ENCODE data around the gene SLC45A1.

SLC45A1 gene

DNA sequence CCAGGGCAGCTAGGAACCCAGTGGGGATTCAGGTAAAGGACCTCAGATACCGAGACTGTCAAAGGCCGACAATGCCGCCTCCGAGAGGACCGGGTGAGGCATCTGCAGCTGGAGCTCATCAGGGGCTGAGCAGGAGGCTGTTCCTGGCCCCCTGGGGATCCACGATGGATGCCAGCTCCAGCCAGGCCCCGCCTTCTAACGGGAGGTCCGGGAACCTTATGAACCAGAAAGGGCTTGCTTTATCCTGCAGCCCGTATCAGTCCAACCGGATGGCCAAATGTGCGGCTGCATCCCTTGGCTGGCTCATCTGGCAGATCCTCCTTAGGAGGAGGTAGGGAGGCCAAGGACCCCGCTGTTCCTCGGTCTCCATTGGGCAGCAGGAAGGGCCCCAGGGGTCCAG lies 32.0 kb downstream of the SLC45A1 start:
- Histone ChIP-seq H3K27ac (ENCODE audit: low read depth, low read length) (peak overlapping the region; percentile 30), H3K36me3 (ENCODE audit: insufficient read depth, low read length) (peaks cover 22% of the 10 kb centered on the region), H3K4me3 (ENCODE audit: low read depth in 1 of 2, low read length in 2 of 2) (no peak overlapping the region), H3K9me3 (ENCODE audit: low read length) (no peaks in the 10 kb centered on the region), H3K27me3 (ENCODE audit: control insufficient read depth in 1 of 2, insufficient read depth in 2 of 2, low read length in 2 of 2) (no peaks in the 10 kb centered on the region), H3K4me1 (ENCODE audit: insufficient read depth, low read length) (peaks cover 38% of the 10 kb centered on the region), H3K9ac (ENCODE audit: low read length) (no peak overlapping the region)

GRCh38 chr1:8350914-8351684 lies 33.2 kb downstream of the SLC45A1 start:
- peaks cover 38% of the 10 kb centered on the region for H3K4me1 ChIP-seq (ENCODE audit: insufficient read depth, low read length)
- H3K27ac ChIP-seq (ENCODE audit: low read depth, low read length), result peak overlapping the region; percentile 55
- no peak overlapping the region for H3K9ac ChIP-seq (ENCODE audit: low read length)
- no peak overlapping the region for H3K4me3 ChIP-seq (ENCODE audit: low read depth in 1 of 2, low read length in 2 of 2)
- H3K9me3 ChIP-seq (ENCODE audit: low read length), result no peaks in the 10 kb centered on the region
- no peaks in the 10 kb centered on the region for H3K27me3 ChIP-seq (ENCODE audit: control insufficient read depth in 1 of 2, insufficient read depth in 2 of 2, low read length in 2 of 2)
- H3K36me3 ChIP-seq (ENCODE audit: insufficient read depth, low read length), result peaks cover 33% of the 10 kb centered on the region

DNA sequence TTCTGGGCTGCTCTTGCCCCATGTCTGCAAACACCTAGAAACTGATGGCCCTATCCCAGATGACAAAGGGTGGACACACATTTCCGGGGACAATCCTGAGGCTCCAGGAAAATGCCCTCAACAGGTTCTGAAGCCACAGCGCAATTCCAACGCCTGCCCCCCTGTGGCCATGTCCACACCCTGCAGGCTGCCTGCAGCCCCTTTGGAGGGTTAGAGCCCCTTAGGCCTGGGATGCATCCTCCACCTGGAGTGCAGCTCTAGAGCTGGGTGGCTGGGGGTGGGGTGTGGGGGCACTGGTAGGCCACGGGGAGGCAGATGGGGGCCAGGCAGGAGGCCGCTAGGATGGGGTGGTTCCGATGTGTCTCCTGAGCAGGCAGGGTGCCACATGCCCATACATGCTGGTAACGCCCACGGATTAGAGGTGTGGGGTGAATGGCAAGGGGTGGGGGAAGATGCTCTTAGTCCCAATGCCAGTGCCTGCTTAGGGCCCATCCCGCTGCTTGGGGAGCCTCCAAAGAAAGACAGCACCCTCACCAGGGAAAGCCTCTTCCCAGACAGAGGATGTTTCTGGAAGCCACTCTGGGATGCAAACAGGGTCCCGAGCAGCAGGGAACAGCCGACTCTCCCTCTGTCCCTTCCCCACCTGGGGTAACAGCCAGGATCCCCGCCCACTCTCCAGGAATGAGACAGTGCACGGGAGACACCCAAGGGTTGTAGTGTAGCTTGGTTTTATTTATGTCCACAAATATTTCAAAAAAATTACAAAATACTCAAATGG lies 34.0 kb downstream of the SLC45A1 start:
- Histone ChIP-seq H3K27ac (ENCODE audit: low read depth, low read length) (peak overlapping the region; percentile 57), H3K36me3 (ENCODE audit: insufficient read depth, low read length) (peaks cover 41% of the 10 kb centered on the region), H3K9ac (ENCODE audit: low read length) (no peak overlapping the region), H3K9me3 (ENCODE audit: low read length) (no peaks in the 10 kb centered on the region), H3K4me3 (ENCODE audit: low read depth in 1 of 2, low read length in 2 of 2) (no peak overlapping the region), H3K4me1 (ENCODE audit: insufficient read depth, low read length) (peaks cover 38% of the 10 kb centered on the region), H3K27me3 (ENCODE audit: control insufficient read depth in 1 of 2, insufficient read depth in 2 of 2, low read length in 2 of 2) (no peaks in the 10 kb centered on the region)

- Histone ChIP-seq H3K4me1 (ENCODE audit: insufficient read depth, low read length) (peaks cover 38% of the 10 kb centered on the region), H3K36me3 (ENCODE audit: insufficient read depth, low read length) (peaks cover 46% of the 10 kb centered on the region), H3K9ac (ENCODE audit: low read length) (no peak overlapping the region)
These were observed 34.5 kb downstream of the SLC45A1 start for GRCh38 chr1:8352471-8352845.

DNA sequence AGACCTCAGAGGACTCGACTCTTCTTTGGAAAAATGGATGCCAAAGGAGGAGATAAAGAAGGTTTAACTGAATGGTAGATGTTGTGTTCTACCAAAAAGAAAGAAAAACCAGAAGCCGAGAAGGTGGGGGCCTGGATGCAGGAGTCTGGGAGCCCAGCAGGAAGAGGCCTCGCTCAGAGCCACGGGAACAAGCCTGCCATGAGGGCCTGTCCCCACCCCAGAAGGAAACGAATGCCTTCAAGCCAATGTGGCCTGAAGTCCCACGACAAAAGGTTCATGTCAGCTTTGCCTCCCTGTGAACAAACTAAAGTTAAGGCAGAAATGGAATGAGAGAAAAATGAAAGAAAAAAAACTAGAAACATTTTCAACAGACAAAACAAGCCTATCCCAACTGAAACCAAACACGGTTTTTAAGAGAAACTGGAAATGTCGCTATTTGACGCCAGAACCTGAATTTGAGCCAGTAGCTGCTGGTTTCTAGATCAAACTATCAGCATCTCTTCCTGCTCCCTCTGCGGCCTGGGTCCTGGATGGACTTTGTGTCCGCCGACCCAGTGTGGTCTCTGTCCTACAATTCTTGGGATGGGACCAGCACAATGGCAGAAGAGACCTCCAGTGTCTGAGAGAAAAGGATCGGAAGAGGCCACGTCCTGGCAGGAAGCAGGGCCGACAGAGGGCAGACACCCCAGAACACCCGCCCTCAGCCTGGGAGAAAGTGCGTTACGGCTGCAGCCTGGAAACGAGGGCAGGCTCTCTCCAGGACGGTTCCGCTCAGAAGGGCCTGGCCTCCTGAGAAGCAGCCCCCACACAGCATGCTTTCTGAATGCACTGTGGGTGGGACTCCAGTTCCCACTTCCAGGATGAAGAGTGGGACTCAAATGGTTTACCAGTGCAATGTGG lies 35.2 kb downstream of the SLC45A1 start:
- peak overlapping the region; percentile 57 for H3K27ac ChIP-seq (ENCODE audit: low read depth, low read length)
- H3K4me3 ChIP-seq (ENCODE audit: low read depth in 1 of 2, low read length in 2 of 2), result no peak overlapping the region
- peaks cover 38% of the 10 kb centered on the region for H3K4me1 ChIP-seq (ENCODE audit: insufficient read depth, low read length)

More at GRCh38 chr1:8352471-8352845, 34.5 kb downstream of the SLC45A1 start:
- H3K27ac ChIP-seq (ENCODE audit: low read depth, low read length), result peak overlapping the region; percentile 57
- no peaks in the 10 kb centered on the region for H3K27me3 ChIP-seq (ENCODE audit: control insufficient read depth in 1 of 2, insufficient read depth in 2 of 2, low read length in 2 of 2)
- no peaks in the 10 kb centered on the region for H3K9me3 ChIP-seq (ENCODE audit: low read length)
- no peak overlapping the region for H3K4me3 ChIP-seq (ENCODE audit: low read depth in 1 of 2, low read length in 2 of 2)

GRCh38 chr1:8354038-8354437 lies 36.1 kb downstream of the SLC45A1 start:
- Histone ChIP-seq H3K36me3 (ENCODE audit: insufficient read depth, low read length) (peaks cover 62% of the 10 kb centered on the region), H3K9me3 (ENCODE audit: low read length) (no peaks in the 10 kb centered on the region), H3K4me1 (ENCODE audit: insufficient read depth, low read length) (peaks cover 32% of the 10 kb centered on the region), H3K27ac (ENCODE audit: low read depth, low read length) (no peak overlapping the region), H3K9ac (ENCODE audit: low read length) (no peak overlapping the region), H3K4me3 (ENCODE audit: low read depth in 1 of 2, low read length in 2 of 2) (no peak overlapping the region), H3K27me3 (ENCODE audit: control insufficient read depth in 1 of 2, insufficient read depth in 2 of 2, low read length in 2 of 2) (no peaks in the 10 kb centered on the region)

More for the DNA sequence above, 35.2 kb downstream of the SLC45A1 start:
- Histone ChIP-seq H3K36me3 (ENCODE audit: insufficient read depth, low read length) (peaks cover 53% of the 10 kb centered on the region), H3K9me3 (ENCODE audit: low read length) (no peaks in the 10 kb centered on the region), H3K27me3 (ENCODE audit: control insufficient read depth in 1 of 2, insufficient read depth in 2 of 2, low read length in 2 of 2) (no peaks in the 10 kb centered on the region), H3K9ac (ENCODE audit: low read length) (no peak overlapping the region)

DNA sequence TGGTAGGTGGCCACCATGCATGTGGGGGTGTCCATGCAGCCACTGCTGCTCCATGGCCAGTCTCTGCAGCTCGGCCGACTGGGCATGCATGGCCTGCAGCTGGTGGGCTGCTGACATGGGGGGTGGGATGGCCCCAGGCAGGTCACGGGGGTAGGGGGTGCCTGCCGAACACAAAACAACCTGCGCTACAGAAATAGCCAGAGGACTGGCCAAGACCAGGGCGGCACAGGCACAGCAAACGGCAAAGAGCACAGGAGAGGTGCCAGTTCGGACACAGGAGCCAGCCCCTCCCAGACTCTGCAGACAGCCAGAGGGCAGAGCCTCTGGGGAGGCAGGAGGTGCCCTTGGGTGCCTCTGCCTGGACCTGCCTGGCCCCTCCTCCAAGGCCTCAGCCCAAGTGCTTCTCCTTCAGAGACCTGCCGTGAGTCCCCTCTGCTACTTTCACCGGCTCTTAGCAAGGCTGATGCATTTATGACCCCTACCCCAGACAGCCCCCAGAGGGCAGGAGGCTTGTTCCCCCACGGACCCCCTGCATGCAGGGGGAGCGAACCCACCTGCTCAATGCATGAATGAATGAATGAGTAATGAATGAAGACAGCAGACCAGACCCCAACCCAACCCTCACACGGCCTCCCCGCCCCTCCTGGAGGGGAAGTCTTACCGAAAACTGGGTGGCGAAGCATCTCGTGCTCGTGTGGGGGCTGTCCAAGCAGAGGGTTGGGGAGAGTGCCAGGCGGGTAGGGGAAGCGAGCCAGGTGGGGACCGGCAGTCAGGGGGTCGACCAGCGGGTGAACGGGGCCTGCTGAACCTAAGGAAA lies 37.7 kb downstream of the SLC45A1 start:
- Histone ChIP-seq H3K36me3 (ENCODE audit: insufficient read depth, low read length) (peaks cover 69% of the 10 kb centered on the region), H3K4me3 (ENCODE audit: low read depth in 1 of 2, low read length in 2 of 2) (no peak overlapping the region), H3K9me3 (ENCODE audit: low read length) (no peaks in the 10 kb centered on the region), H3K4me1 (ENCODE audit: insufficient read depth, low read length) (peaks cover 21% of the 10 kb centered on the region), H3K27ac (ENCODE audit: low read depth, low read length) (peak overlapping the region; percentile 8), H3K9ac (ENCODE audit: low read length) (no peak overlapping the region), H3K27me3 (ENCODE audit: control insufficient read depth in 1 of 2, insufficient read depth in 2 of 2, low read length in 2 of 2) (no peaks in the 10 kb centered on the region)

DNA sequence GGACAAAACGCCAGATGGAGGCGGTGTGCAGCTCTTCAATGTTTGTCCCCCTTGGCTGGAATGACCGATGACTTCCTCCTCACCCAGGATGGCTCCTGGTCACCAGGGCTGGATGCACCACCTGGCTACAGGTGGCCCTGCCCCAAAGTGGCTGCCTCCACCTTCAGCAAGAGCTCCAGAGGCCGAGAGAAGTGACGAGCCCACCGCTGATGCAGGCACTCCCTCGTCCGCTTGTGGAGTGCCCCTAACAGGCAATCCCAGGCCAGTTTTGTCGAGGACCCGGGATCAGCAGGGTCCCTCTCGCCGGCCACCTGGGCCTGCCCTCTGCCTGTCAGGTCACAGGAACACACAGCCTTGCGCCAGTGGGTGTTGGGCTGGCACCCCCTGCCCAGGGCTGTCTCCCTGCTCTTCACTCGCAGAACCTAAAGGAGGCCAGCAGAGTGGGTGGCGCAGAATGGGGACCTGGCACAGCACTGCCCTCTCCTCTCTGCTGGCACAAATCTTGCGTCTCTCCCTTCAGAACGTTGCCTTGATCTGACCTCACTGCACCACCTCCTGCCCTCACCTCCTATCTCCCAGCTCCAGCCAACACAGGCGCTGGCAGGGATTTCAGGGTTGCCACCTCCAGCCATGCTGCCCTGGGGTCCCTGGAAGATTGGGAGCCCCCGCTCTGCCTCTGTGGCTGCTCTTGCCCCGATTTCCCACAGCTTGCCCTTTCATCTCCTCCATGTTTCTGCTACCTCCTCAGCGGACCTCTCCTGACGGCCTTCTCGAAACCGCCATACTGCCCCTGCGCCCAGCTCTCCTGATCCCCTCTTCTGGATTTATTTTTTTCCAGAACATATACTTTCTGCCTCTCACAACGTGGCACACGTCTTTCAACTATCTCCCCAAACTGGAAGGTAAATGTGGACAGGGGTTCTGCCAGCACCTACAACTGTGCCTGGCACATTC lies 38.6 kb downstream of the SLC45A1 start:
- Histone ChIP-seq H3K36me3 (ENCODE audit: insufficient read depth, low read length) (peaks cover 76% of the 10 kb centered on the region), H3K27me3 (ENCODE audit: control insufficient read depth in 1 of 2, insufficient read depth in 2 of 2, low read length in 2 of 2) (no peaks in the 10 kb centered on the region), H3K27ac (ENCODE audit: low read depth, low read length) (no peak overlapping the region), H3K9ac (ENCODE audit: low read length) (no peak overlapping the region), H3K9me3 (ENCODE audit: low read length) (no peaks in the 10 kb centered on the region), H3K4me1 (ENCODE audit: insufficient read depth, low read length) (peaks cover 19% of the 10 kb centered on the region), H3K4me3 (ENCODE audit: low read depth in 1 of 2, low read length in 2 of 2) (no peak overlapping the region)

- no peak overlapping the region for H3K4me3 ChIP-seq (ENCODE audit: low read depth in 1 of 2, low read length in 2 of 2)
- H3K27me3 ChIP-seq (ENCODE audit: control insufficient read depth in 1 of 2, insufficient read depth in 2 of 2, low read length in 2 of 2), result no peaks in the 10 kb centered on the region
- H3K27ac ChIP-seq (ENCODE audit: low read depth, low read length), result no peak overlapping the region
- H3K9me3 ChIP-seq (ENCODE audit: low read length), result no peaks in the 10 kb centered on the region
- H3K9ac ChIP-seq (ENCODE audit: low read length), result no peak overlapping the region
- H3K36me3 ChIP-seq (ENCODE audit: insufficient read depth, low read length), result peaks cover 85% of the 10 kb centered on the region
- H3K4me1 ChIP-seq (ENCODE audit: insufficient read depth, low read length), result peaks cover 10% of the 10 kb centered on the region
These were observed 39.6 kb downstream of the SLC45A1 start for GRCh38 chr1:8357329-8358101.

All from muscle layer of colon (tissue), 2 donors.